ENCODE data around the gene STAC. TPM values are rescaled to one million over a fixed set of nuclear protein-coding genes. Genes with fewer than 3 reads are reported as not detected.

STAC gene
- total RNA-seq, 3 donors from 2014 or later, result 1.4 to 6.1 (median 5.6) TPM

GRCh38 chr3:36524560-36524959, 144.3 kb downstream of the STAC start:
- intact Hi-C loops (cut with DNase I; ENCODE audit: low total_unique reads), result no loop called here

GRCh38 chr3:36525115-36525801, 145.0 kb downstream of the STAC start:
- no peak overlapping the region for H3K27ac ChIP-seq
- no peak overlapping the region for H3K4me3 ChIP-seq
- H3K9me3 ChIP-seq, result no peaks in the 10 kb centered on the region
- no peak for DNase-seq (ENCODE audit: low spot score in 2 of 2)
- intact Hi-C loops (cut with DNase I; ENCODE audit: low total_unique reads), result no loop called here
- H3K27me3 ChIP-seq, result no peaks in the 10 kb centered on the region
- TF ChIP-seq CTCF (IDR thresholded peaks at IDR 0.05) (no peak), POLR2A (IDR thresholded peaks at IDR 0.05) (no peak), POLR2AphosphoS5 (IDR thresholded peaks at IDR 0.05) (no peak)
- no peaks in the 10 kb centered on the region for H3K36me3 ChIP-seq
- no peaks in the 10 kb centered on the region for H3K4me1 ChIP-seq

More at GRCh38 chr3:36524560-36524959, 144.3 kb downstream of the STAC start:
- H3K4me3 ChIP-seq, result no peak overlapping the region
- no peaks in the 10 kb centered on the region for H3K9me3 ChIP-seq
- TF ChIP-seq POLR2A (IDR thresholded peaks at IDR 0.05) (no peak), POLR2AphosphoS5 (IDR thresholded peaks at IDR 0.05) (no peak), CTCF (IDR thresholded peaks at IDR 0.05) (no peak)
- H3K27ac ChIP-seq, result no peak overlapping the region
- no peaks in the 10 kb centered on the region for H3K4me1 ChIP-seq
- no peak for DNase-seq (ENCODE audit: low spot score in 2 of 2)
- no peaks in the 10 kb centered on the region for H3K27me3 ChIP-seq
- no peaks in the 10 kb centered on the region for H3K36me3 ChIP-seq

GRCh38 chr3:36538136-36538749, 157.9 kb downstream of the STAC start:
- no peaks in the 10 kb centered on the region for H3K36me3 ChIP-seq
- H3K4me1 ChIP-seq, result no peaks in the 10 kb centered on the region
- DNase-seq (ENCODE audit: low spot score in 2 of 2), result no peak
- TF ChIP-seq POLR2AphosphoS5 (IDR thresholded peaks at IDR 0.05), result no peak
- TF ChIP-seq POLR2A (IDR thresholded peaks at IDR 0.05), result no peak
- TF ChIP-seq CTCF (IDR thresholded peaks at IDR 0.05), result no peak
- no peak overlapping the region for H3K4me3 ChIP-seq
- H3K9me3 ChIP-seq, result peaks cover 0 to 5% of the 10 kb centered on the region in 2 donors
- no peaks in the 10 kb centered on the region for H3K27me3 ChIP-seq
- intact Hi-C loops (cut with DNase I; ENCODE audit: low total_unique reads), result no loop called here
- H3K27ac ChIP-seq, result no peak overlapping the region

GRCh38 chr3:36540888-36541518, 160.7 kb downstream of the STAC start:
- intact Hi-C loops (cut with DNase I; ENCODE audit: low total_unique reads), result no loop called here
- DNase-seq (ENCODE audit: low spot score in 2 of 2), result no peak
- TF ChIP-seq POLR2A (IDR thresholded peaks at IDR 0.05) (no peak), CTCF (IDR thresholded peaks at IDR 0.05) (no peak), POLR2AphosphoS5 (IDR thresholded peaks at IDR 0.05) (no peak)

GRCh38 chr3:36542186-36542585, 161.9 kb downstream of the STAC start:
- Histone ChIP-seq H3K27ac (no peak overlapping the region), H3K27me3 (no peaks in the 10 kb centered on the region), H3K4me1 (no peaks in the 10 kb centered on the region), H3K36me3 (no peaks in the 10 kb centered on the region), H3K4me3 (no peak overlapping the region), H3K9me3 (no peaks in the 10 kb centered on the region)
- intact Hi-C loops (cut with DNase I; ENCODE audit: low total_unique reads), result no loop called here
- no peak for TF ChIP-seq POLR2AphosphoS5 (IDR thresholded peaks at IDR 0.05)
- no peak for TF ChIP-seq POLR2A (IDR thresholded peaks at IDR 0.05)
- no peak for TF ChIP-seq CTCF (IDR thresholded peaks at IDR 0.05)
- DNase-seq (ENCODE audit: low spot score in 2 of 2), result no peak

More at GRCh38 chr3:36540888-36541518, 160.7 kb downstream of the STAC start:
- no peaks in the 10 kb centered on the region for H3K36me3 ChIP-seq
- H3K4me1 ChIP-seq, result no peaks in the 10 kb centered on the region
- H3K27ac ChIP-seq, result no peak overlapping the region
- no peaks in the 10 kb centered on the region for H3K27me3 ChIP-seq
- no peaks in the 10 kb centered on the region for H3K9me3 ChIP-seq
- no peak overlapping the region for H3K4me3 ChIP-seq

Measured in breast epithelium (tissue), 4 donors.